B cell (primary cell): ENCODE results near the gene IFNK. TPM values are rescaled to one million over a fixed set of nuclear protein-coding genes. Genes with fewer than 3 reads are reported as not detected.

ENCODE experiments used
- ATAC-seq: fragments of 200-7000 bp; cut with Tn5 transposase; one replicate; pipeline ENCODE4 v1.10.0; 2021; ENCODE audit warnings: low read depth, mild to moderate bottlenecking, moderate number of reproducible peaks, moderate library complexity
- CTCF ChIA-PET: fragments of 350-600 bp; sonication (Branson Sonifier 250); formaldehyde crosslinking; loops from one replicate; lab custom pipeline; 2021; ENCODE audit warnings: antibody characterized with exemption, inconsistent platforms; lab: Charles Lee
- POLR2A ChIA-PET: fragments of 350-600 bp; sonication (Branson Sonifier 250); formaldehyde crosslinking; loops from one replicate; lab custom pipeline; 2021; ENCODE audit warnings: antibody characterized with exemption; lab: Charles Lee
- DNase-seq: peaks from one replicate; pipeline ENCODE4 v3.0.0; 2013
- H2AFZ ChIP-seq: 2 replicates; pipeline ENCODE4 v1.6.1; 2012; ENCODE audit warnings: mild to moderate bottlenecking, low read depth, low read length; ENCODE audit not compliant: insufficient read depth, poor library complexity, severe bottlenecking
- H3K27ac ChIP-seq, 2 donors: 1 replicate in 1 of 2; 2 replicates in 1 of 2; pipeline ENCODE4 v1.5.1; 2012 to 2013; ENCODE audit warnings: low read length in 2 of 2, mild to moderate bottlenecking in 2 of 2, moderate library complexity in 1 of 2
- H3K27me3 ChIP-seq, 4 experiments: fragments of 200-600 bp in 1 of 4; sonication (generic) in 1 of 4; replicated peaks in 1 of 4; 1 replicate in 2 of 4; 2 replicates in 2 of 4; pipeline versions ENCODE4 v1.6.1 to v1.7.0; 2013 to 2016; ENCODE audit warnings: low read length in 3 of 4, mild to moderate bottlenecking in 2 of 4, mixed read lengths in 1 of 4, moderate library complexity in 1 of 4; ENCODE audit not compliant: insufficient read depth in 4 of 4, control insufficient read depth in 3 of 4; ENCODE audit errors: control extremely low read depth in 1 of 4
- H3K36me3 ChIP-seq, 2 experiments: replicated peaks in 1 of 2; 1 replicate in 1 of 2; 2 replicates in 1 of 2; pipeline versions ENCODE4 v1.6.1 to v1.7.1; 2013; ENCODE audit warnings: low read length in 1 of 2; ENCODE audit not compliant: insufficient read depth in 2 of 2, control insufficient read depth in 1 of 2; ENCODE audit errors: control extremely low read depth in 1 of 2, extremely low read depth in 1 of 2
- H3K4me1 ChIP-seq, 2 donors: fragments of 200-600 bp in 1 of 2; sonication (generic) in 1 of 2; 1 replicate in 1 of 2; 2 replicates in 1 of 2; pipeline versions ENCODE4 v1.5.1 to v1.6.1; 2013 to 2017; ENCODE audit warnings: low read length in 2 of 2; ENCODE audit not compliant: control insufficient read depth in 2 of 2, insufficient read depth in 2 of 2
- H3K4me2 ChIP-seq: replicated peaks from 2 replicates; pipeline ENCODE3; 2012; ENCODE audit warnings: mild to moderate bottlenecking, low read depth, low read length; ENCODE audit not compliant: poor library complexity, severe bottlenecking
- H3K4me3 ChIP-seq, 5 experiments: fragments of 200-600 bp in 1 of 5; sonication (generic) in 1 of 5; 1 replicate in 3 of 5; 2 replicates in 2 of 5; pipeline versions ENCODE4 v1.5.1 to v1.7.0; 2011 to 2016; ENCODE audit warnings: low read length in 4 of 5, mild to moderate bottlenecking in 4 of 5, low read depth in 2 of 5, control low read depth in 1 of 5, moderate library complexity in 1 of 5; ENCODE audit not compliant: insufficient read depth in 1 of 5; ENCODE audit errors: control extremely low read depth in 1 of 5, extremely low read depth in 1 of 5
- H3K79me2 ChIP-seq: fragments of 200-600 bp; sonication (generic); one replicate; pipeline ENCODE4 v1.6.0; 2016; ENCODE audit warnings: low read length; ENCODE audit not compliant: control insufficient read depth, insufficient read depth
- H3K9ac ChIP-seq: fragments of 200-600 bp; sonication (generic); 2 replicates; pipeline ENCODE4 v1.6.1; 2017; ENCODE audit warnings: mild to moderate bottlenecking, low read length, moderate library complexity
- H3K9me3 ChIP-seq, 3 donors: one replicate each; pipeline versions ENCODE4 v1.6.1 to v1.7.1; 2013; ENCODE audit warnings: low read length in 2 of 3; ENCODE audit not compliant: control insufficient read depth in 2 of 3, insufficient read depth in 1 of 3; ENCODE audit errors: control extremely low read depth in 1 of 3
- H4K20me1 ChIP-seq: 2 replicates; pipeline ENCODE4 v1.6.0; 2012; ENCODE audit warnings: mild to moderate bottlenecking, low read length; ENCODE audit not compliant: insufficient read depth, control insufficient read depth, poor library complexity, severe bottlenecking
- H3K27ac Mint-ChIP-seq: one replicate; pipeline ENCODE4 v1.8.0; 2021; ENCODE audit warnings: mixed read lengths
- H3K27me3 Mint-ChIP-seq: one replicate; pipeline ENCODE4 v1.8.0; 2021; ENCODE audit warnings: mixed read lengths
- H3K4me1 Mint-ChIP-seq: one replicate; pipeline ENCODE4 v1.8.0; 2021; ENCODE audit warnings: mixed read lengths
- H3K4me3 Mint-ChIP-seq: one replicate; pipeline ENCODE4 v1.8.0; 2021; ENCODE audit warnings: mixed read lengths
- H3K9me3 Mint-ChIP-seq: one replicate; pipeline ENCODE4 v1.8.0; 2022; ENCODE audit warnings: mixed read lengths; ENCODE audit not compliant: insufficient read depth
- CTCF ChIP-seq: fragments of 200-600 bp; IDR thresholded peaks from one replicate; pipeline ENCODE4 v1.8.0; 2022; ENCODE audit warnings: antibody characterized with exemption, mild to moderate bottlenecking
- EZH2 ChIP-seq: IDR thresholded peaks from 2 replicates; pipeline ENCODE4 v1.6.1; 2012; ENCODE audit warnings: borderline replicate concordance, low read depth, mild to moderate bottlenecking, moderate library complexity, low read length; ENCODE audit not compliant: insufficient read depth, poor library complexity, severe bottlenecking
- WGBS: methylation state at CpG from one replicate; pipeline ENCODE4 v1.1.5; 2013; ENCODE audit warnings: missing lambda C conversion rate; ENCODE audit not compliant: insufficient coverage; 5-methylcytosine and 5-hydroxymethylcytosine counted together
- intact Hi-C: fragments of 100-400 bp; cut with micrococcal nuclease; formaldehyde crosslinking; loops from one replicate; pipeline ENCODE4 v1.10.0; 2022
- polyA plus RNA-seq: library from polyadenylated mRNA; depleted of rRNA; stranded (reverse); fragments of >200 nt; gene quantifications from 2 replicates; pipeline ENCODE4 v1.2.3, GENCODE V29; 2012
- total RNA-seq, 2 donors: library from RNA; stranded (reverse); fragments of 120-200 nt in 1 of 2; gene quantifications; 1 replicate in 1 of 2; 2 replicates in 1 of 2; pipeline versions ENCODE4 v1.2.3 to v1.2.4, GENCODE V29; 2013 to 2022

IFNK gene
- total and polyA plus RNA-seq, 2 donors (not counting 1 experiment from before 2014, with no cell fraction given) = not detected

GRCh38 chr9:27510780-27511179 lies 13.3 kb upstream of the IFNK start:
- DNase-seq (no peak), ATAC-seq (no peak)
- H3K4me3 Mint-ChIP-seq = no peak overlapping the region
- peaks cover 0 to 14% of the 10 kb centered on the region in 2 experiments for H3K36me3 ChIP-seq
- H3K9me3 ChIP-seq = no peaks in the 10 kb centered on the region
- no peaks in the 10 kb centered on the region for H3K27me3 ChIP-seq
- H3K9ac ChIP-seq = no peak overlapping the region
- H3K9me3 Mint-ChIP-seq = no peaks in the 10 kb centered on the region
- H3K4me1 ChIP-seq = peaks cover 0 to 3% of the 10 kb centered on the region in 2 donors
- H3K27ac Mint-ChIP-seq = no peak overlapping the region
- ChIA-PET CTCF (no interaction called here), POLR2A (no interaction called here)
- H3K27me3 Mint-ChIP-seq = no peaks in the 10 kb centered on the region
- TF ChIP-seq CTCF (no peak), EZH2 (no peak)
- H3K4me2 ChIP-seq = no peak overlapping the region
- intact Hi-C loops = no loop called here
- peaks cover 19% of the 10 kb centered on the region for H3K4me1 Mint-ChIP-seq
- H2AFZ ChIP-seq = no peak overlapping the region
- no peak overlapping the region for H3K4me3 ChIP-seq
- no peak overlapping the region for H3K27ac ChIP-seq
- 100% methylated on average over 1 of the region's 2 CpGs for WGBS
- H3K79me2 ChIP-seq = peaks cover 57% of the 10 kb centered on the region
- peaks cover 20% of the 10 kb centered on the region for H4K20me1 ChIP-seq

- Mint-ChIP-seq H3K27ac (no peak overlapping the region), H3K27me3 (no peaks in the 10 kb centered on the region), H3K9me3 (no peaks in the 10 kb centered on the region), H3K4me1 (peaks cover 26% of the 10 kb centered on the region), H3K4me3 (no peak overlapping the region)
- peaks cover 0 to 3% of the 10 kb centered on the region in 2 donors for H3K4me1 ChIP-seq
- ChIA-PET POLR2A (interaction anchor here (0.6 kb wide), 1 partner anchor 155 kb away, joined by 3 read pairs; no protein-coding TSS in a partner anchor), CTCF (interaction anchor here (1.3 kb wide), 1 partner anchor 178 kb away, joined by 5 read pairs; no protein-coding TSS in a partner anchor)
- no peak for TF ChIP-seq CTCF
- TF ChIP-seq EZH2 = no peak
- 93% methylated on average over 2 of the region's 2 CpGs for WGBS
- H3K36me3 ChIP-seq = peaks cover 0 to 14% of the 10 kb centered on the region in 2 experiments
- DNase-seq = no peak
- ATAC-seq = no peak
- H3K4me3 ChIP-seq = no peak overlapping the region
- no peaks in the 10 kb centered on the region for H3K9me3 ChIP-seq
- no peaks in the 10 kb centered on the region for H3K27me3 ChIP-seq
- H3K4me2 ChIP-seq = no peak overlapping the region
- no peak overlapping the region for H2AFZ ChIP-seq
- intact Hi-C loops = no loop called here
- H4K20me1 ChIP-seq = peaks cover 25% of the 10 kb centered on the region
- H3K79me2 ChIP-seq = peaks cover 66% of the 10 kb centered on the region
- no peak overlapping the region for H3K27ac ChIP-seq
- H3K9ac ChIP-seq = no peak overlapping the region
Observed at GRCh38 chr9:27511771-27512170, 12.3 kb upstream of the IFNK start.
